Epidermal melanocyte (primary cell): ENCODE results near the gene SS18L1.

Experiments used
- DNase-seq: peaks from one replicate; pipeline ENCODE4 v3.0.0; 2011; ENCODE audit warnings: low spot score; ENCODE audit not compliant: insufficient read length

Gene SS18L1

GRCh38 chr20:62151835-62152364 lies 8.3 kb downstream of the SS18L1 start:
- no peak for DNase-seq

- no peak for DNase-seq
Measured at GRCh38 chr20:62155428-62156253, 12.1 kb downstream of the SS18L1 start.

- no peak for DNase-seq
Measured at GRCh38 chr20:62156254-62156556, 12.6 kb downstream of the SS18L1 start.

- DNase-seq, result peak; percentile 85
Measured at GRCh38 chr20:62156592-62157386, 13.2 kb downstream of the SS18L1 start.

- no peak for DNase-seq
Measured at GRCh38 chr20:62157387-62158087, 14.0 kb downstream of the SS18L1 start.

DNA sequence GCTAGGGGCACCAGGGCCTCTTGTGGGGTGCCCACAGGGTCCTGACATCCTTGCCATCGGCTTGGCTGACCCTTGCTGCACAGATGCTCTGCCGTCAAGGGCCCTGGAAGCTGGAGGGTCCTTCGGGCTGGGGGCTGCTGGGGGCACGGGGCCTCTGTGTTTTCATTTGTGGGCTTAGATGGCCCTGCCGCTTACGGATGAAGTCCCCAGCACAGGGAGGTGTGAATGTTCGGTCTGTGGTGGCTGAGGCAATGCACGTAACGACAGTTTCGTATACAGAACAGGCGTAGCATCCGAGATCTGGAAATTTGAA lies 14.5 kb downstream of the SS18L1 start:
- DNase-seq, result no peak

- no peak for DNase-seq
Measured at GRCh38 chr20:62158541-62158940, 15.0 kb downstream of the SS18L1 start.

GRCh38 chr20:62159052-62159451 lies 15.5 kb downstream of the SS18L1 start:
- no peak for DNase-seq

- no peak for DNase-seq
Measured at GRCh38 chr20:62159839-62160238, 16.3 kb downstream of the SS18L1 start.

GRCh38 chr20:62160253-62160652 lies 16.7 kb downstream of the SS18L1 start:
- no peak for DNase-seq

DNA sequence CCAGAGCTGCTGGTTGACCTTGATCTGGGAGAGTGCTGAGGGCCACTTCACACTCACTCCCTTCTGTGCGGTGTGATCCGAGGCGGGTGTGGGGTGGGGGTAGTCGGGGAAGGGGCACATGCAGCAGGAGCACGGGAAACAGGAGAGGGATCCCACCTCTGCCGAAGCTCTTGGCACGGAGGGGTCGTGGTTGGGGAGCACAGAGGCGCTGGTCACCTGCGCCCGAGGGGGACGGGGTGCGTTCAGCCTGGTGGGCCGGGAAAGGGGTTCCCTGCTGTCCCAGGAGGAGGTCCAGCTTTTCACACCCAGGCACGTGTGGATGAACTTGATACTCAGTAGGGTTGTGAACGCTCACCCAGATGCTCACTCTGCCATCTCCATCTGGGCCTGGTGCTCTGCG lies 17.3 kb downstream of the SS18L1 start:
- no peak for DNase-seq

DNA sequence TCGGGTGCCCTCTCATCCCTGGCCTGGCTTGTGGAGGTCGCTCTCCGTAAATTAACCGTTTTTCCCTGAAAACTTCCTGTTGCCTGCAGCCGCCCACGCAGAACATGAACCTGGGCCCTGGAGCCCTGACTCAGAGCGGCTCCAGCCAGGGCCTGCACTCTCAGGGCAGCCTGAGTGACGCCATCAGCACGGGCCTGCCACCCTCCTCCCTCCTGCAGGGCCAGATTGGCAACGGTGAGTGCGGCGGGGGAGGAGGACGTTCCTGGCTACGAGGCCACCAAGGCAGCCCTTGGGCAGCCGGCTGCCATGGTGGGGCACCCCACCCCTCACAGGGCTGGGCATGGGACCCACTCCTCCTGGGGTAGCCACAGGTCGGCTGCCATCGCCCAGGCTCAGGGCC lies 17.8 kb downstream of the SS18L1 start:
- no peak for DNase-seq

DNA sequence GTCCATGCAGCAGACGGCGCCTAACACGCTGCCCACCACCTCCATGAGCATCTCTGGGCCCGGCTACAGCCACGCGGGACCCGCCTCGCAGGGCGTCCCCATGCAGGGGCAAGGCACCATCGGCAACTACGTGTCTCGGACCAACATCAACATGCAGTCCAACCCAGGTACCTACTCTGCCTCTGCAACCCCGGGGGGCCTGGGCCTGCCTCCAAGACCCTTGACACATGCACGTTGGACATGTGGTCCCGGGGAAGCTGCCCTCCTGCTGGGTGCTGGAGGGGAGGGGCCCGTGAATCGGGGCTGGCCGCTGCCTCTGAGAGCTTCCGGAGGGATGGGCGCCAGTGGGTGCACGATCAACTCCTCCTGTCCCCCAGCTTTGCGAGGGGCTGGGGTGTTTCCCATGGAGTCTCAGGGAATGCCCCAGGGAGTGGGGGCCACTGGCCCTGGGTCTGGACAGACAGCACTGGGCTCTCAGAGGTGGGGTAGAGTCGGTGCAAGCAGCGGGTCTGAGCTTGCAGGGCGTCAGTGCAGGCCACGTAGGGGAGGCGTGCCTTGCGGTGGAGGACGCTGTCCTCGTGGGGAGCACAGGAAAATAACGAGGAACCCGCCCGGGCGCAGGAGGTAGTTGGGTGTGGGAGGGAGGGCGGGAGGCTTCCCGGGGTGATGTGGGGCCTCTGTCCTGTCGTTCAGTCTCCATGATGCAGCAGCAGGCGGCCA lies 19.4 kb downstream of the SS18L1 start:
- no peak for DNase-seq

- DNase-seq, result no peak
Measured at GRCh38 chr20:62163485-62163865, 19.9 kb downstream of the SS18L1 start.

DNA sequence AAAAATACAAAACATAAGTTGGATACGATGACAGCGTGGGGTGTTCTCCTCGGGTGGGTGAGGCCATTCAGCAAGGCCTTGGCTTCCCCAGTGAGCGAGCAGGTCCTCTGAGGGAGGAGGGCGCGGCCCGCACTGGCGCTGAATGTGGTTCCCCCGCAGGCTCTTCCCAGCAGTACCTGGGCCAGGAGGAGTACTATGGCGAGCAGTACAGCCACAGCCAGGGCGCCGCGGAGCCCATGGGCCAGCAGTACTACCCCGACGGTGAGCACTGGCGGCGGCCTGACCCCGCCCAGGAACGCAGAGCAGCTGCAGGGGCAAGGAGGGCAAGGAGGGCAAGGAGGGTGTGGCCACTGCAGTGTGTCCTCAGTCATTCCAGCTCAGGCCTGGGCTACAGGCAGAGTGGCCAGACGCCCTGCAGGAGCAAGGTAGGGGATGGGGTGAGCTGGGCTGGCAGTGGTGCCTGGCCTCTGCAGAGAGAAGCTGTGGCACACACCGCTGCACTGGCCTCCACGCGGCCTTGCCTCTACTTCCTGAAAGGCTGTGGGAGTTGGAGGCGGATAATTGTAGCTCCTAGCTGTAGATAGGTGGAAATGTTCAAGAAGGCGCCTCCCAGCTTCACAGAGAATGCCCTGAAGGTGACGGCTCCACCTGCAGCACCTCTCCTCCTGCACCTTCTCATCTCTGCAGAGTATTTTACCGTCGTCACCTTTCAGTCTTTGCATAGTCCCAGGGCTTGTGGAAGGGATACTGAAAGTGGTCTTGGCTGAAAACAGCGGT lies 20.6 kb downstream of the SS18L1 start:
- no peak for DNase-seq

DNA sequence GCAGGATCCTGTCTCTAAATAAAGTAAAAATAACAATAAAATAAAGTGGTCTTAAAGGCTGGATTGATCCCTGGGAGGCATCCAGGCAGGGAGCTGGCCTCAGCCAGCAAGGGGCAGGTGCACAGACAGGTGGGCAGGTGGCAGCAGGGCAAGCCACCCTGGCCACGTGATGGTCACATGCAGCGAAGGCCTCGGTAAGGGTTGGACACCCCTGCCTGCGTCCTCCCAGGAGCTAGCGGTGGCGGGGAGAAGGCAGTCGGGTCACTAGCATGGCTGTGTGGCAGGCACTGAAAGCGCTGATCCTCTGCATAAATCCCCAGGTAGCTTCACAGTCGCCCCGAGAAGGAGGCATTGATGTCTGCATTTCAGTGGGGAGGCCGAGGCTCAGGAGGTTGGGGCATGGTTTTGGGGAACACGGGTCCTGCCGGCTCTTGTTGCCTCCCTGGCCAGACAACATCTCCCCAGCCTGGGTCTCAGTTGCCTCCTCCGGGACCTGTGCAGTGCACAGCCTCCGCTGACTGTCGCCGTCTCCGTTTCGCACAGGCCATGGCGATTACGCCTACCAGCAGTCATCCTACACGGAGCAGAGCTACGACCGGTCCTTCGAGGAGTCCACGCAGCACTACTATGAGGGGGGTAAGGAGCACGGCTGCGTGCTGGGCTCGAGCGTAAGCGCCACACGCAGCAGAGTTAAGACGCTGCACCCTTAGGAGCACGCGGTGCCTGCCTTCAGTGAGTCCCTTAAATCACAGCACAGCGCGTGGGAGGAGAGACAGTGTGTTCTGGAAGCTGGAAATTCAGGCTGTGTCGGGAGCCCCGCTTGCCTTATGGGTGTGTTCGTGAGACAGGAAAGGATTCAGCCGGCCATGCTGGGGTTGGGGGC lies 21.6 kb downstream of the SS18L1 start:
- no peak for DNase-seq

DNA sequence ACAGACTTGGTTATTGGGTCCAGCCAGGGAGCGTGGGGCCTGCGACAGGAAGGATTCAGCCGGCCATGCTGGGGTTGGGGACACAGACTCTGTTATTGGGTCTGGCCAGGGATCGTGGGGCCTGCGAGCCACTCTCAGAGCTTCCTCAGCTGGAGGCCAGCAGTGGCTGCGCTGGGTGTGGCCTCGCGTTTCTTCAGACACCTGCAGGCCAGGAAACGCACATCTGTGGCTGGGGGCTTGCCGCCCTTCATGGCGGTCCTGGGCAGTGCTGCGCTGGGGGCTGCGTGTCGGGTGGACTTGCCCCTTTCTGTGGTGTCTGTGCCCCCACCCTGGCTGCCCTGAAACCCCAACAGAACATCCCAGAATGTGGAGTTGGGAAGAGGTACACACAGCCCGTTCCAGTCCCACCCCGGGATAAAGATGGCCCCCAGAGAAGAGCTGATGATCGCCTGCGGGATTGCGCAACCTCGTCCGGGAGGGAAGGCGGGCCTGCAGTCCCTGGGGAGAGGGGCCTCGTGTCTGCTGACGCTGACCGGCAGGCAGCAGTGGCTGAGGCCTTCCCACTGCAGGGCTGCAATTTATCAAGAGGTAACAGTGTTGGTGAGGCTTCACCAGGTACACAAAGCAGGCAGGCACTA lies 22.3 kb downstream of the SS18L1 start:
- DNase-seq, result no peak

DNA sequence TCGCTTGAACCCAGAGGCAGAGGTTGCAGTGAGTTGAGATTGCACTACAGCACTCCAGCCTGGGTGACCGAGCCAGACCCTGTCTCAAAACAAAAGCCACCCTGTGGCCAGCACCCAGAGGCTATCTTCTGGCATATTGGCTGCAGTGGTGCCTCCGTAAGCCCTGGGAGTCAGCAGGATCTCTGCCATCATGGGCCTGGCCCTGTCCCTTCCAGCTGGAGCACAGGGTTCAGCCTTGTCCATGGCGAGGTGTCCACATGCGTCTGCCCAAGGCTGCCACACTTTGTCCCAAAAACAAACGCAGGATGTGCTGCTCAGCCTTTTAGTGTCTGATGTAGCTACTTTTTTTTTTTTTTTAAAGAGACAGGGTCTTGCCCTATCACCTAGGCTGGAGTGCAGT lies 23.9 kb downstream of the SS18L1 start:
- DNase-seq, result no peak

DNA sequence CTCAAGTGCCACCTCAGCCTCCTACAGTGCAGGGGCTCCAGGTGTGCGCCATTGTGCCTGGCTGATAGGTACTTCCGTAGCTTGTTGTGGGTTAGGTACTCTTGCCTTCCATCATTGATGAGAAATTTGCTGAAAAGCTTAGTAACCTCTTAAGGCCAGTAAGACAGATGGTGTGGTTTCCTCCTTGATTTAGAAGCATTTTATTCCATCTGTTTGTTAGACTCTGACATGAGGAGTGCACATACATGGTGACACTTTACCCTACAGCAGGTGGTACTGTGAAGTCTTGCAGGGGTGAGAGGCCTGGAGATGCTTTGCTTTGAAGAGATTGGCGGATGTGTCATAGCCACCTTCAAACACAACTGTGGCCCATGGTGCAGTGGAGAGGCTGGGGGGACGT lies 24.5 kb downstream of the SS18L1 start:
- DNase-seq, result no peak
